ENCODE data around the gene PGF.

Gene PGF

DNA sequence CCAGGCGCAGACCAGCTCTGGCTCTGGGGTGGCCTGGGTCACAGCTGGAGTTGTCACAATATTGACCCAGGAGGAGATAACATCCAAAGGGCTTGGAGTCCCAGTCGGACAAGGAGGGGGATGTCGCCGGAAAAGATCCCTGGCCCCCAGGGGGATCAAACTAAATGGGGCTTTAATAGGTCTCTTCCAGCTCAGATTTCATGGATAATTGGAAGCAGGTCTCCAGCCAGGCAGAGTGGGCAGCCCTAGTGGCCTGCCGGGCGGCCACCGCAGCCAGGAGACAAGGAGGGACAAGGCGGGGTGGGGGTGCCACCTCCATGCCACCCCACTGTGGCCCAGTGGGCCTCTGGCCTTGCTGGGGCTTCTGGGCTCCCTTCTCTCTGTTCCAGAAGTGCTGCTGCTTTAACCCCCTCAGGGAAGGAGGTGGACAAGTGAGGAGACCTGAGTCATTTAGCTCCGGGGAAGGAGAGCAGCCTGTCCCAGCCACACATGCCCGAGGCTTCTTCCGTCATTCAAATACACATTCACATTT, 23.1 kb upstream of the PGF start:
- no peak overlapping the region for H3K4me3 ChIP-seq (ENCODE audit: low read depth, low read length)
- TF ChIP-seq, protein P1, sequence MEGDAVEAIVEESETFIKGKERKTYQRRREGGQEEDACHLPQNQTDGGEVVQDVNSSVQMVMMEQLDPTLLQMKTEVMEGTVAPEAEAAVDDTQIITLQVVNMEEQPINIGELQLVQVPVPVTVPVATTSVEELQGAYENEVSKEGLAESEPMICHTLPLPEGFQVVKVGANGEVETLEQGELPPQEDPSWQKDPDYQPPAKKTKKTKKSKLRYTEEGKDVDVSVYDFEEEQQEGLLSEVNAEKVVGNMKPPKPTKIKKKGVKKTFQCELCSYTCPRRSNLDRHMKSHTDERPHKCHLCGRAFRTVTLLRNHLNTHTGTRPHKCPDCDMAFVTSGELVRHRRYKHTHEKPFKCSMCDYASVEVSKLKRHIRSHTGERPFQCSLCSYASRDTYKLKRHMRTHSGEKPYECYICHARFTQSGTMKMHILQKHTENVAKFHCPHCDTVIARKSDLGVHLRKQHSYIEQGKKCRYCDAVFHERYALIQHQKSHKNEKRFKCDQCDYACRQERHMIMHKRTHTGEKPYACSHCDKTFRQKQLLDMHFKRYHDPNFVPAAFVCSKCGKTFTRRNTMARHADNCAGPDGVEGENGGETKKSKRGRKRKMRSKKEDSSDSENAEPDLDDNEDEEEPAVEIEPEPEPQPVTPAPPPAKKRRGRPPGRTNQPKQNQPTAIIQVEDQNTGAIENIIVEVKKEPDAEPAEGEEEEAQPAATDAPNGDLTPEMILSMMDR (IDR thresholded peaks at IDR 0.05; ENCODE audit: borderline replicate concordance, insufficient read depth, low read depth, low read length), result no peak

DNA sequence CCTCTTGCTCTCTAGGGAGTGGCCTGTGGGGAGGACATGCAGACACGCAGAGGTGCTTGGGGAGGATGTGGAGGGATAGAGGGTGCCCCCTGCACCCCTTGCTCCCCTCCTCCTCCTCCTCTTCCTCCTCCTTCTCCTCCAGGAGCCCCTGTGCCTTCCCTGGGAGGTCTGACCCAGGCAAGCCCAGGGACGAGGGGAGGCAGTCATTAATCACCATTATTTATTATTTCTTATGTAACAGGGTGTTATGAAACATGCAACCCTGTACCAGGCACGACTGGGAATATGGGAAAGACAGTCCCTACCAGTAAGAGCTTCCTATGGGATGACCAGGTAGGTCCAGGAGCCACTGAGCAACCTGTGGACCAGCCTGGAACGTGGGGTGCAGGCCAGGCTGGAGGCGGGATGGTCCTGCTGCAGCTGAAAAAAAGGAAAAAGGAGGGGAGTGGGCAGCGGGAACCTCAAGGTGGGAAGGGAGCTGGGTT, 22.5 kb upstream of the PGF start:
- no peak overlapping the region for H3K4me3 ChIP-seq (ENCODE audit: low read depth, low read length)
- TF ChIP-seq, protein P1 (IDR thresholded peaks at IDR 0.05; ENCODE audit: borderline replicate concordance, insufficient read depth, low read depth, low read length), result no peak

DNA sequence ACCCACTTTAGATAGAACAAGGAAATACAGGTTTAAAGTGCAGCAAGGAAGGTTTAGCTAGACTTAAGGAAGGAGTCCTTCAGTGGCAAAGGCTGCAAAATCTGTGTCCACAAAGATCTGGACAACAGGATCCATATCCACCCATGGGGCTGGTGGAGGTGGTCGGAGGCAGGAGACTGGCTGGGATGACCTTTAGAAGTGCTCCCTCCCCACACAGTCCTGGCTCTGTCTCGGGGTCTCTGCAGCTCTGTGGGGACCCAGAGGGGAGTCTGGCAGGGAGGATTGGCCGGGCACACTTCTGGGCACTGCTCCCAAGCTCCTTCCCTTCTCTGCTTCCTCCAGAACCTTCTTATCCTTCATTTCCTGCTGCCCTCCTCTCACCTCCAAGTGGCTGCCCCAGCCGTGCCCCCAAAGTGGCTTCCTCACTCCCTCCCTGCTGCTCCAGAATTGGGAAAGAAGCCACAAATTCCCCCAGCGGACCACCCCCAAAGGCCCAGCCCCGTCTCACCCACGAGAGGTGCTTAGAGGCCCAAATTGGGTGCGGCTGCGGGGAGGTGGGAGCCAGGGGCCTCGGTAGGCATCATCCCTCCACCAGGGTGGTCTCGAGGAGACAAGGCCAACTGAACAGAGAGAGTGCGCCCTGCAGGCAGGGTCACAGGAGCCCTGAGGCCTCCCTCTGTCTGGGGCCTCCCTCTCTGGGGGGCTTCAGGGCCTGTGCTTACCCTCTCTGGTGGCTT, 21.9 kb upstream of the PGF start:
- TF ChIP-seq, protein P1 (IDR thresholded peaks at IDR 0.05; ENCODE audit: borderline replicate concordance, insufficient read depth, low read depth, low read length), result no peak
- H3K4me3 ChIP-seq (ENCODE audit: low read depth, low read length), result no peak overlapping the region

DNA sequence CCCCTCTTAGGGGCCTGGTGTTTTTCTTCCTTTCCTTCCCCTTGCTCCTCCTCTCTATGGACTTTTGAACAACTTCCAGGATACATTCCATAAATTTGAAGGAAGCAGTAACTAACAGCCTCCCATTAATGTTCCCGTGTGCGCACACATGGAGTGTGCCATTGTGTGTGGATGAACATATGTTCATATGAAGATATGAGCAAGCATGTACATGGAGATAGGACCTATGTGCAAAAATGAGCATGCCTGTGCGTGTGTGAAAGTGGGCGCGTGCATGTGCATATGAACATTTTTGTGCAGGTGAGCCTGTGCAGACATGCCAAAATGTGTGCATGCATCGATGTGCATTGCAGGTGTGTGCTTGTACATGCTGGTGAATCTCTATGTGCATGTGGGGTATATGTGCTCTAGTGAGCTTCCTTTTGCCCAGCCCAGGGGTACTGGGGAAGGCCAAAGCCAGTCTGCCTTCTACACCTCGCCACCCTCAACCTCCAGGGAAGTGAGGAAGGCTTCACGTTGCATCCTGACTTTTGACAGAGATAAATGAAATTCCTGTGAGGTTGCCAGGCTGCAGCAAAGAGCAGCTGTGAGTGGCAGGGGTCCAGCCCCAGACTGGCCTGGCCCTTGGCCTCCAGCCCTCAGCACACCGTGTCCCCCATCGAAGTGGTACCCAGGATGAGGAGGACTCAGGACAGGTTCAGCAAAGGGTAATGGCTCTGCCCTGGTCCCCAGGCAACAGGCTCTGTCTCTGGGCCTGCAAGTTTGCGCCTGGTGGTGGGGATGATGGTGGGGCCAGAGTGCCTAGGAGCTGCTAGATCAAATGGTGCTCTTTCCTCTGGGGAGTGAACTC, 21.1 kb upstream of the PGF start:
- TF ChIP-seq, protein P1 (IDR thresholded peaks at IDR 0.05; ENCODE audit: borderline replicate concordance, insufficient read depth, low read depth, low read length), result no peak
- no peak overlapping the region for H3K4me3 ChIP-seq (ENCODE audit: low read depth, low read length)

DNA sequence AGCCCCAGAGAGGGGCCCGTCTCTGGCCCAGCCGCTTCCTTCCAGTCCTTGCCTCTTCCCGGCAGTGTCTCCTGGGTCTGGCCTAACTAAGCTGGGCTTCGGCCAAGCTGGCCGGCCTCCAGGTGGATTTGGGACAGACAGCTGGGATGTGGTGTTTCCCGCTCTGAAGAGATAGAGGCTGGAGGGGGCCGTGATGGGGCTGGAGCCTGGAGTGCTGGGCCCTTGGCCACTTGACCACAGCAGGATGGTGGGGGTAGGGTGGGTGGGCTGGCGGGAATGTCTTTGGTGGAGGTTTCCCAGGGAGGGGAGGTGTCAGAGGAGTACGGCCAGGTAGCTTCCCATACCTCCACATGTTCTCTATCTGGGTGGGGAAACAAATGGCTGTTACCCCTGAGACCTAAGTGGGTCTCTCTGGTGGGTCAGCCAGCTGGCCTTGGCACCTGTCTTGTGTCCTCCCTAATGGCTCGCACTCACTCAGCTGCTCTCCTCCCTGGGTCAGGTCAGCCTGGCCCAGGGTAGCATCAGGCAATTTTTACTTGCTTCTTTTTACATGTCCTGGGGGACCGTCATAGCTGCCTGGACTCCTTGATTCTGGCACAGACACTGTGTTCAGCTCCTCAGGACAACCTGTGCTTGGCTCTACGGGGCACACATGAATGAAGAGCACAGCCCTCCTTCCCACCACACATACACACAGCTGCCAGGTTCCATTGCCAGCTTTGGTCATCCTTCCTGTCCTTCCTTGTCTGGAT, 19.8 kb upstream of the PGF start:
- TF ChIP-seq, protein P1 (IDR thresholded peaks at IDR 0.05; ENCODE audit: borderline replicate concordance, insufficient read depth, low read depth, low read length), result no peak
- no peak overlapping the region for H3K4me3 ChIP-seq (ENCODE audit: low read depth, low read length)

DNA sequence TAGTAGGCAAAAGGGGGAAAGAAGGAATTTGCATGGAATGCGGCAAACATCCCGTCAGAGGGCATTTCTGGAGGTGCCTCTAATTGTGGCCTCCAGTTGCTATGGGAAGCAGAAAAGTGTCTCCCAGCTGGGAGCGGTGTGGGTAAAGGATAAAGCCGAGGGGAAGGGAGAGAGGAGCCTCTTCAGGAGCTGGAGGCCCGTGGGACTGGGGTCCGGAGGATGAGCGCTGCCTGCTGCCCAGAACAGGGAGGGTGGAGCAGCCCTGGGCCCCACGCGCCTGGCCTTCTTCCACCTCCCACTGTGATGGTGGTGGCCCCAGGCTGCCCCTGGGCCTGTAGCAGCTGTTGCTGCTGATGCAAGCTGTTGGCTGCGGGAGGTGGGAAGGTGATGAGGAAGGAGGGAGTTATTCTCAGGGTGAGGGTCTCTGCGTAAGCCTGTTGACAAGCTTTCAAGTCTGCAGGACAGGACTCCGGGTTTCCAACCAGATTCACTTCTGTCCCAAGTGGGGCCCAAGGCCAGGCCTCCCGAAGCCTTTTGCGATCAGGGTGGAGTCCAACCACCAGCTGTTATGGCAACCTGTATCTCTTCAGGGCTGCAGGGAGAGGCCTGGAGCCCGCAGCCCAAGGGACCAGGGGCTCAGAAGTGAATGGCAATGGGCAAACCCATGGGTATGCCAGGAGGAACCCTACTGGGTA, 19.1 kb upstream of the PGF start:
- no peak overlapping the region for H3K4me3 ChIP-seq (ENCODE audit: low read depth, low read length)
- TF ChIP-seq, protein P1 (IDR thresholded peaks at IDR 0.05; ENCODE audit: borderline replicate concordance, insufficient read depth, low read depth, low read length), result no peak
